Skin of body (tissue), 2 donors: ENCODE results near the gene ARL6IP4. TPM values are rescaled to one million over a fixed set of nuclear protein-coding genes. Genes with fewer than 3 reads are reported as not detected.

Source experiments
- DNase-seq: peaks from one replicate; lab custom pipeline; 2025; lab: John Stamatoyannopoulos, UW
- total RNA-seq: library from RNA; depleted of rRNA; stranded (reverse); fragments of >200 nt; gene quantifications from one replicate; pipeline ENCODE4 v1.2.3, GENCODE V29; 2014

Gene ARL6IP4
- total RNA-seq, 1 donor from 2014 or later, result 65.5 TPM

DNA sequence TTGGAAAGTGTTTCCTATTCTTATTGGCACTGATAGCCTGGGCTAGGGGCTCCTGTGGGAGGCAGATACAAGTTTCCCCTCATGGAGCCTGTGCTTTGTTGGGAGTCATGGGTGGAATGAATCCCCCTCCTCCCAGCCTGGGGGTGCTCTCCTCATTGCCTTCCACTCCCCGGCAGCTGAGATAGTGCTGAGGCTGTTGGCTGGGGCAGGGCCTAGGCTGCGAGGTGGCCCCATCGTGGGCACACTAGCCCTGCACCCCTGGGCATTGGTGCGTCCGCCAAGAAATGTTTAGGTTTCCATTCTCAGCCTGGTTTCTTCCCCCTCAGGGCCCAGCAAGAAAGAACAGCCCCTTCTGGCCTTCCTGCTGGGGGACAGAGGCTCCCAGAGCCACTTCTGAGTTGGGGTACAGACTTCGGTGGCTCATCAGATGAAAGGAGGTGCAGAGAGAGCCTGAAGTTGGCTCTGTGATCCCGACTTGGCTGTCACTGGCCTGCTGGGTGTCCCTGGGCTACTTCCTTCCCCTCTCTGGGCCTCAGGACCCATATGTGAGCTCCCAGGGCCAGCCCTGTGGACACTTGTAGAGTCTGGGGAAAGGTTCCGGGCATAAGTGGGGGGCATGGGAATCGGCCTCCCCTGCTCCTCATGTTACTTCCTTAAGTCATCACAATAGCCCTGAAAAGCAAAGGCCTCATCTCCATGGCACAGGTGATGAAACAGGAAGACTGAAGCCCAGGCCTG, 2.7 kb upstream of the ARL6IP4 start:
- DNase-seq, result no peak

DNA sequence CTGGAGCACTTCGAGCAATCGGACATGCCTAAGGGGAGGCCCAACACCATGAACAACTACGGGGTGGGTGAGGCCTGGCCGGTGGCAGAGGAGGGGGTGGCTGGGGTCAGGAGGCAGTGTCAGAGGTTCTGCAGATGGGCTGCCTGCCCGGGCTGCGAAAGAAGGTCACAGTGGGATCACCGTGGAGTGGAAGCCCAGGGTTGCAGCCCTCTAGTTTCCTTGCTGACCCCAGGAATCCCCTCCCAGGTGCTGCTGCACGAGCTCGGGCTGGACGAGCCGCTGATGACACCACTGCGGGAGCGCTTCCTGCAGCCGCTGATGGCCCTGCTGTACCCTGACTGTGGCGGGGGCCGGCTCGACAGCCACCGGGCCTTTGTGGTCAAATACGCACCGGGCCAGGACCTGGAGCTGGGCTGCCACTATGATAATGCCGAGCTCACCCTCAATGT, 1.9 kb upstream of the ARL6IP4 start:
- no peak for DNase-seq

DNA sequence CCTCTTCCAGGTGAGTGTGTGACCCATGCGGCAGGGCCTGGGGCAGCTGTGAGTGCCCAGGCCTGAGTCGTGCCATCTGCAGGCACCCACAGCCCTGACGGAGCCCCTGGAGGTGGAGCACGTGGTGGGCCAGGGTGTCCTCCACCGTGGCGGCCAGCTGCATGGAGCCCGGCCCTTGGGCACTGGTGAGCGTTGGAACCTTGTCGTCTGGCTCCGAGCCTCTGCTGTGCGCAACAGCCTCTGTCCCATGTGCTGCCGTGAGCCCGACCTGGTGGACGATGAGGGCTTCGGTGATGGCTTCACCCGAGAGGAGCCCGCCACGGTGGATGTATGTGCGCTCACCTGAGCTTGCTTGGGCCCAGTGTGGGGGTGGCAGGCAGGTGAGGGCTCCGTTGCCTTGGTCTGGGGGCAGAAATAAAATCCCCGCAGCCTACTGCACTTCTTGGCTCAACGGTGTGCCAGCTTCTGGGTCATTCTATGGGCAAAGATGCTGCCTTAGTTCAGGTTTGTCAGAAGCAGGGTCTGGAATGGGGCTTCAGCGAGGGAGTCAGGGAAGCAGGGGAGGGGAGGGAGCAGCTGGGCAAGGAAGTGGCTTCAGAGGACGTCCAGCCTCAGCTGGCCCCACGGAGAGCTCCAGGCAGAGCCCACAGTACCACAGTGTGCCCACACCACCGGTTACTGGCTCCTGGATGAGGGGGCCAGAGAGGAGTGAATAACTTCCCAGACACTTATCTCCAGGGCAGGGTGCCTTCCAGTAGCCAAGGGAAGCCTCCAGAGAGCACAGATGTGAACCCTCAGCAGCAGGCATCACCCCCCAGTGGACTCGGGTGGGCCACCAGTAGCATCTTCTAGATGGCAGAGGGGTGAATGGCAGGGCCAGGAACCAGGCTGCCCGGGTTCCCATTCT, 1.2 kb upstream of the ARL6IP4 start:
- no peak for DNase-seq

DNA sequence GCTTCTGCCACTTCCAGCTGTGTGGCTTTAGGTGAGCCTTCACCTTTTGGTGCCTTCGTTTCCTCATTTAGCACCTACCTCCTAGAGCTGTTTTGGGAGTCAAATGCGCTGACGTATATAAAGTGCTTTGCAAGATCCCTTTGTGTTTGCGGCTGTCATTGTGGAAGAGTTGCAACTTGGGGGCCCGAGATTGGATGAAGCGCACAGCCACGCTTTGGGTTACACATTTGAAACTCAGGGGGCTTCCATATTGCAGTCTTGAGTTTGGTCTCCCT, 636 bp upstream of the ARL6IP4 start:
- no peak for DNase-seq

DNA sequence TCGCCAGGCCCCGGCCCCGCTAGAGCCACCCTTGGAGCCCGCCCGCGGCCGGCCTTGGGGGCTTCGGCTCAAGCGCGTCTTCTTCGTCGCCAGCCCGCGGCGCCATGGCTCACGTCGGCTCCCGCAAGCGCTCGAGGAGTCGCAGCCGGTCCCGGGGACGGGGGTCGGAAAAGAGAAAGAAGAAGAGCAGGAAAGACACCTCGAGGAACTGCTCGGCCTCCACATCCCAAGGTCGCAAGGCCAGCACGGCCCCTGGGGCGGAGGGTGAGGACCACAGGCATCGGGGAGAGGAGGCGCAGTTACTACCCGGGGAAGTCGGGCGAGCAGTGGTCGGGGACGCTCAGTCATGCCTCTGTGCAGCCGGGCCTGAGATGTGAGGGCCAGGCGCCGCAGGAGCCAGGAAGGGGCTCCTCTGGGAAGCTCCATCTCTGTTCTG, 573 bp downstream of the ARL6IP4 start:
- DNase-seq, result no peak

DNA sequence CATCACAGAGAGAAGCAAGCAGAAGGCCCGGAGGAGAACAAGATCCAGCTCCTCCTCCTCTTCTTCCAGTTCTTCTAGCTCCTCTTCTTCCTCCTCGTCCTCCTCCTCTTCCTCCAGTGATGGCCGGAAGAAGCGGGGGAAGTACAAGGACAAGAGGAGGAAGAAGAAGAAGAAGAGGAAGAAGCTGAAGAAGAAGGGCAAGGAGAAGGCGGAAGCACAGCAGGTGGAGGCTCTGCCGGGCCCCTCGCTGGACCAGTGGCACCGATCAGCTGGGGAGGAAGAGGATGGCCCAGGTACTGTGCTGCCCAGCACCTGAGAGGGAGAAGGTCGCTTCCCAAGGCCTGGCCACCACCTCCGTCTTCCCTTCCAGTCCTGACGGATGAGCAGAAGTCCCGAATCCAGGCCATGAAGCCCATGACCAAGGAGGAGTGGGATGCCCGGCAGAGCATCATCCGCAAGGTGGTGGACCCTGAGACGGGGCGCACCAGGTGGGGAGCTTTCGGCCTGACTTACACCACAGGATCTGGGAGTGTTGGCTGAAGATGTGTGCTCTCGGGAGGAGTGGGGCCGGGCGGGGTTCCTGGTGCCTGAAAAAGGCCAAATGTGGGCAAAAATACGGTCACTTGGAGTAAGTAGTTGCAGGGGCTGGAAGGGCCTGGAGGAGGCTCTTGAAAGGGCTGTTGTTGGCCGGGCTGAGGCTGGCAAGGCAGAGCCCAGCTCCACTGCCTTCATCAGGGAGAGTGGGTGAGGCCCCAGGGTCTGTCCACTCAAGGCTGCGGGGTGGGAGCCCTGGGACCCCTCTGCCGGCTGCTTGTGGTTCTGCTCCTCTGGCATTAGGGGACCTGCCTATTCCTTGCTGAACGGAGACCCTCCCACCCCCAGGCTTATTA, 1.4 kb downstream of the ARL6IP4 start:
- no peak for DNase-seq

DNA sequence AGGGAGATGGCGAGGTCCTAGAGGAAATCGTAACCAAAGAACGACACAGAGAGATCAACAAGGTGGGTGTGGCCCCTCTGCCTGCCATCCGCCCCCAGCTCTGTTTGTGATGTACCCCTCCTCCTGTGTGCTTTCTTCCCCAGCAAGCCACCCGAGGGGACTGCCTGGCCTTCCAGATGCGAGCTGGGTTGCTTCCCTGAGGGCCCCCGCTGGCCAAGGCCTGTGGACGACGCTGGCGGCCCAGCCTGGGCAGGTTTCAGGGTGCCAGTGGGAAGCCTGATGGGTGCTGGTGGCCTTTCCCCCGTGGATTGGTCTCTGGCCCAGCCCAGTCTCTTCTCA, 2.0 kb downstream of the ARL6IP4 start:
- no peak for DNase-seq

DNA sequence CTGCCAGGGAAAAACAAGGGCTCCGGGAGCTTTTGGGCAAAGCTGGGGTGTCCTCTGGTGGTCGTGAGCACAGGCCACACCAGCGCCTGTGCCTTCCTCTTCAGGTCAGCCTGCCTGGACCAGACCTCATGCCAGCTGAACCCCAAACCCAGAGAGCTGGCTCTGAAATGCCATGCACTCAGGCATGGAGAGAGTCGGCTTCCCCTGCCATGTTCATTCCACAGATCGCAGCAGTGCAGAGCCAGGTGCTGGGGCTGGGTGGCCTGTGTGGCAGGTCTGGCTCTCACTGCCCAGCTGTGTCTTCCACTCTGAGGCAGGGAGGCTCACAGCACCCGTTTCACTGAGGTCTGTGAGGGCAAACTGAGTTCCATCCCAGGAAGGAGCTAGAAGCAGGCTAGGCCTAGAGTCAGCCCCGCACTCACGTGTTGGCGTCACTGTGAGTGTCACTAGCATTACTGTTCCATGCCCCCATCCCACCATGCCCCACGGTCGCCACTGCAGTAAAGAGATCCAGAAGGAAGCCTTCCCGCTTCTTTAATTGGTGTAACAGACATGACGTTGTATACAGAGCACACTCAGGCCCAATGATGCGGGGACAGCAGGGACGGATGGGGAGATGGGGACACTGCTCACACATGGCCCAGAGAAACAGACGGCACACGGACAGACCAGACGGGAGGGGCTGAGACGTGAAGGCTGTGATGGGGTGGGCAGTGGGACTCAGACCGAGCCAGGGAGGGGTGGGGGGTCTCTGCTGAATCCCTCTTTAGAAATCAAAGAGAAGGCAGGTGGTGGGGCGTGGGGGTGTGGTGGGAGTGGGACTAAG, 2.7 kb downstream of the ARL6IP4 start:
- DNase-seq, result no peak

DNA sequence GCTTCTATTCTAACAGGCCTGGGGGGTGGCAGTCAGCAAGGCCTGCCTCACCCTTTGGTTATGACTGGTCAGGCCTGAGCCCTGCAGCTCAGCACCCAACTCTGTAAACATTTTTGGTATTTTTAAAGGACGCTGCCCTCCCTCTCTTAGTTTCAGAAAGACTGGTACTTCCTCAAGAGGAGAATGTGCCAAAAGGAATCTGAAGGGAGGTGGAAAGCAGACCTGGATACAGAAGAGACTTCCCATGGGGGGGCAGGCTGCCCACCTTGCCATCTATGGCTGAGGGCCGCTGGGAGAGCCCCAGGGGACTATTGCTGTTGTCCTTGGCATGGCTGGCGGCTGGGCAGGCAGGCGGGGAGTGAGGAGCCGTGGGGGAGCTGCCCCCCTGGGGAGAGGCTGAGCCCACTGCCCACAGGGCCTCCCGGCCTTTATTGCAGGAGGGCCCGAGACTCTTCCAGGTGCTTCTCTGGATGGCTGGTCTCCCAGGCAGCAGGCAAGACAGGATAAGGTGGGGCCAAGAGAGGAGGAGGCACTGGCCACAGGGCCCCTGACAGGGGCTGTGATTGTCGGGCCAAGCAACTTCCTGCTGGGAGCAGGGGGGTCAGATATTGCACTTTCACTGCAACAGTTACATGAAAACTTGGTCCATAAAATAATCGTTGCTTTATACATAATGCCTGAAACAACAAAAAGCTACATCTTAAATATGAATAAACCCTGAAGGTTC, 3.5 kb downstream of the ARL6IP4 start:
- no peak for DNase-seq

DNA sequence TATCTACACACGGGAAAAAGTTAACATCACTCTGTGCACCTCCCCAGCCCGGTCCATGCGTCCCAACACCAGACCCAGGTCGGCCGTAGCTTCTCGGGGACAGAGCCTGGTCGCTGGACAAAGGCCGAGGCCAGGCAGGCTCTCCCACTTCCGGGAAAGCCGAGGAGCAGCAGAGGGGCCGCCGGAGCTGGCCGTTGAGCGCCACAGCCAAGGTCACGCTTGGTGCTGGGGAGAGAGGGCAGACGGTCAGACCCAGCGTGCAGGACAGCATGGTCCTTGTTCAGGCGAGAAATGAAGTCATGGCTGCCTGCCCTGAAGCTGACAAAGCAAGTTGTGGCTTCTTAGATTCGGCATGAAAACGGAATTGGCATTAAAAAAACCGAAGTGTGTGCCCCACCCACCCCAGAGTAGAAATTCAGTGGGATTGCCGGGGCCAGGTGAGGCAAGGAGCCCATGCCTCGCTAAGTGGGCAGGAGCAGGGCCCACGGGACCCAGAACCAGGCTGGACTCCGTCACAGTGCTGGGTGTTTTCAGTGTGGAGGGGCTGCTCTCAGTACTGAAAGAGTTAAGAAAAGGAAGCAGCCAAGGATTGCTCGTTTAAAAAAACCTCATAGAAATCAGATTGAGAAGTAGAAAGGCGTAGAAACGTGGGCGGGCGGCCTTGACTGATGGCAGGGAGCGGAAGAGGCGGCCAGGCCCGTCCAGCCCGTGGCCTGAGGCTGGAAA, 4.3 kb downstream of the ARL6IP4 start:
- DNase-seq, result no peak

DNA sequence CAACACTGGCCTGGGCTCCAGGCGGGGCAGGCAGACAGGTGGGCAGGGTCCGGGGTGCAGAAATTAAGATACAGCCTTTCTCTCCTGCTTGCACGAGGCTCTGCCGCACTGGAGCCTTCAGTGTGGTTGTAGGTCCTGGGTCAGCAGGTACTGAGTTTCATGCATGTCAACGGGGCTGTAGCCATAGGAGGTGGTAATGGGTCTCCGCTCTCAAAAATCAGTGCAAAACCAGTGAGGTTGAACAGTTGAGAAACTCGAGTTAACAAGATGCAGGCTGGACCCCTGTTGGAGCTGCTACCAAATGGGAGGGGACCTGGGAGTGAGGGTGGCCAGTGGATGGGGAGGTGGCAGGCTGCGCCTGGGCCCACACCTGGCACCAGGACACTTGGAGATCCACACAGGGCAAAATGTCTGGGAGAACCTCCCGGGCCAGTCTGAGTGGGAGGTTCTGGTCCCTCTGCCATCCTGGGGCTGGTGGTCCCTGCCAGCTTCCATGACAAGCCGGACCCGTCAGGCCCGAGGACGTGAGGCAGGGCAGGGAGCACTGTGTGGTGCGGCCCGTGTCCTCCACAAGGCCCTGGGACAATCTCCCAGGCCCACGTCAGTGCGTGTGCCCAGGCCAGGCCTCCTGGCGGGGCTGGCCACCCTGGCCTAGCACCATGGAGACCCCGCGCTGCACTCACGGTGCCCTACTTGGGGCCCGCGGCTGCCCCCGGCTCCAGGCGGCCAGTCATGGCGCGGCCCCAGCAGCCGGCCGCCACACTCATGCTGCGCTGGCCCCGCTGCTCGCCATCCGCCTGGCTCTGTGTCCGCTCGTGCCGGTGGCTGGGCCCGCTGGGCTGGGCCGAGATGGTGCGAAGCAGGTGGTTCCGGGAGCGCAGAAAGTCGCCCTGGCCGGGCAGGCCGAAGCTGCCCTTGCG, 5.1 kb downstream of the ARL6IP4 start:
- no peak for DNase-seq

DNA sequence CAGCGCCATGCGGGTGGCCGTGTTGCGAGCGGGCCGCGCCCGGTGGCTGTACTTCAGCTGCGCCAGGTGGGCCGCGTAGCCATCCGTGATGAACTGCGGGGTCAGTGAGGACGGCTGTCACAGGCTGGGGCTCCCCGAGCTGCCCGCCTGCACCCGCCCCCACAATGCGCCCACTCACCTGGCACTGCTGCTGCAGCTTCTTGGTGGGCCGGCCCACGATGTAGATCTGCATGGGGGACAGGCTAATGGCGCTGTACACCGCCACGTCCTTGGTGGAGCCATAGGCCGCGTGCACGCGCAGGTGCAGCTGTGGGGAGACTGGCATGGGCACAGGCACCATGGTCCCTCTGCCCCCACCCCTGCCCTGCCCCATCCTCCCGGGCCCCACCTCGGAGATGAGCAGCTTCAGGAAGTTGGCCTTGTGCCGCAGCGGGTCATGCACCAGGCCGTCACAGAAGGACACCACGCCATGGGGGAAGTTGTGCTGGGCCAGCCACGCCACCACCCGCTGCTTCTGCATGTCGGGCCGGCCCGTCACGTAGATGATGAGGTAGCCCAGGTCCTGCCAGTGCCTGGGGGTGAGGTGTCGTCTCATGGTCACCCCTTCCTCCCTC, 5.9 kb downstream of the ARL6IP4 start:
- DNase-seq, result no peak

DNA sequence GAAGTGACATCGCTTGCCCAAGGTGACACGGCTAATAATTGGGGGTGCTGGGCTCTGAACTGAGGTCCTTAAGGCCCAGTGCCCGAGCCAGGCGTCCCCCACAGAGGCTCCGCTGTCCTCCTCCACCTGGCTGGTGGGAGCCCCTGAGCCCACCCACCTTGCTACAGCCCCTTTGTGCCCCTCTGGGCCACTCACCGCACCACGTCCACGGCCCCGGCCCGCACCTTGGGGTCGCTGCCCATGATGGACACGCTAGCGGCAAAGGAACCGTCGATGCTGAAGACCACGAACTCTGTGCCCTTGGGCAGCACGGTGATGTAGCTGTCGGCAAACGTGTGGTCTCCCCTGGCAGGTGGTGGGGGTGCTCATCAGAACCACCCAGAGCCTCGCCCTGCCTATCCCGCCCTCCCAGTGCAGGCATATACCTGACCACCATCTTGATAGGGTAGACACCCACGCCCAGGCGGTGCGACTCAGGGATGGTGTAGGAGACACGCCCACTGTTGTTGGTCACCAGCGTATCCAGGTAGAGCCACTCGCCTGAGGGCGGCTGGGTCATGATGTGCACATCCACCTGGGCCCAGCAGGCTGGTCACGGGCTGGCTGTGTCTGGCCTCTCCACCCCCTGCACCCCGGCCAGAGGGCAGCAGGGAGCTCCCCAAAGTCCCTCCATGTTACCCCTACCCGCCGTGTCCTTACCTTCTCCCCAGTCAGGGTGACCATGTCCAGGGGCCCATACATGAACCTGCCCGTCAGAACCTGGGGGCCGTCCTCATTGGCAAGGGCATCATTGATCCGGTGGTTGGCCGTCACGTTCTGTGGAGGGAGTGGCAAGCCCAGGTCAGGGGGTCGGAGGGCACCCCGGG, 6.8 kb downstream of the ARL6IP4 start:
- DNase-seq, result no peak

DNA sequence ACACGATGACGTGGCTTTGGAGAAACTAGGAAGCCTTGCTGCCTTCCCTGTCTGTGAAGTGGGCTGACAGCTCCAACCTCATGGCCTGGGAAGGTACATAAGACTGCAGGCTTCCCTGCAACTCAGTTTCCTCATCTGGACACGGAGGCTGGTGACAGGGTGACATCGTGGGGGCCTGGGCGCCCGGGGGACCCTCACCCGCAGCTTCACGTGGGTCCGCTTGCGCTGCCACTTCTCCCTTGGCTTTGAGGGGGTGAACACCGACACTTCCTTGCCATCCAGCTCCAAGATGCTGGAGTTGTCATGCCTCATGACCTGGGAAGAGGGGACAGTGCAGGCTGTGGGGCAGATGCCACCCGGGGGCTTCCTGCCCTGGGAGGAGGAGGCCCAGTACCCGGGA, 7.6 kb downstream of the ARL6IP4 start:
- DNase-seq, result no peak

DNA sequence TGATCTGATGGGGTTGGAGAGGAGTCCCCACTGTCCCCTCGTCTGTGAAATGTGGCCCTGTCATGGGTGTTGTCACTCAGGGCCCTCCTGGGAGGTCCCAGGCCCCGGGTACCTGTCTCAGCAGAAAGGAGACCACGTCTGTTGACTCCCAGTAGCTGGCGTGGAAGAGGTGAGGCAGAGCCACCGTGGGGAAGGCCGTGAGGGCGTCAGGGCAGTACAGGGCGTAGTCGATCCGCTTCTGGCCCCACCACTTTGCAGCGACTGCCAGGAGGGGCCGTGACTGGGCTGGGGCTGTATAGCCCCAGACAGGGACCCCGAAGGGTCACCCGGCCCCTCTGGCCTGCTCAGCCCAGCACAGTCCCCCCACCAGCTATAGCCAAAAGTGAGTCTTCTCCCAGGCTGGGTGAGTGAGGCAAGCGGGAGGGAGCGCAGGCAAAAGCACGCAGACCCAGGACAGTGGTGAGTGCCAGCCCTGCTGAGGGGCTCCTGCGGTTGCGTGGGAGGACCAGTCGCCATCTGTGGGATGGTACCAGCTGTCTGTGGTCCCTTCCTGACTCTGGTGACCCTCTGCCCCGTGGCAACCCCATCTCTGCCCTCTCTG, 8.2 kb downstream of the ARL6IP4 start:
- no peak for DNase-seq

DNA sequence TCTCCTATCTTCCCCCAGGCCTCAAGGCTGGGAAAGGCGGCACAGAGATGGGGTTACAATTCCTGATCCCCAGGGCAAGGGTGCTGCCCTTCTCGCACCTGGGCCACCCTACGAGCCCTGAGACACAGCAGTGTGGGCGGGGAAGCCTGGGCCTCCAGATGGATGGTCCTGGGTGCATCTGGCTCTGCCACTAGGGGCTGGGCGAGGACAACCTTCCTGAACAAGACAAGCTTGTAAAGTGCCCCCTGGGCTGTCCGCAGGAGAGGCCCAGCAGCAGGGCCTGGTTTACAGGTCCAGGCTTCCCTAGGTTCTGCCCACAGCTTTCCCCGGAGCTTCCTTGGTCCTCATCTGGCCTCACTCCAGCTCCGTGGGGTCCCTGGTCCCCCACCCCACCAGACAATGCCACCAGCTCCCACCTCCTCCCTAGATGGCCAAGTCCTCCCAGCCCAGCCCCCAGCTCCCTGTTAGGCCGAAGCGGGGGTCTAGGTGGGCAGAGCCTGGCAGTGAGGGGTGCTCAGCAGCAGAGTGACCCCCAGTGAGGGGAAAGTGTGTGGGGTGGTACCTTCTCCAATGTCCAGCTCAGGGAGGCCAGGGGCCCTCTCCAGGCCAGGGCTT, 8.9 kb downstream of the ARL6IP4 start:
- DNase-seq, result no peak
